IMR-90 (cell line): Measurements from ENCODE around the gene TMEM154.

Experiments used
- CEBPB ChIP-seq: IDR thresholded peaks from 2 replicates; pipeline ENCODE4 v1.6.1; 2012; ENCODE audit warnings: low read depth, low read length, improper control_type of control experiment
- CTCF ChIP-seq: conservative IDR thresholded peaks from 2 replicates; pipeline ENCODE4 v1.5.1; 2012; ENCODE audit warnings: mild to moderate bottlenecking, low read depth, low read length, improper control_type of control experiment
- MAFK ChIP-seq: IDR thresholded peaks from 2 replicates; pipeline ENCODE4 v1.6.1; 2012; ENCODE audit warnings: low read depth, low read length, improper control_type of control experiment
- POLR2A ChIP-seq: IDR thresholded peaks from 2 replicates; pipeline ENCODE4 v1.6.1; 2012; ENCODE audit warnings: mild to moderate bottlenecking, low read depth, low read length
- SMC3 ChIP-seq: fragments of 150-350 bp; IDR thresholded peaks from 2 replicates; pipeline ENCODE4 v1.6.1; 2016; ENCODE audit warnings: low read depth, mild to moderate bottlenecking, antibody characterized with exemption, low read length, moderate library complexity
- USF2 ChIP-seq: fragments of 150-350 bp; IDR thresholded peaks from 2 replicates; pipeline ENCODE4 v1.6.1; 2017; ENCODE audit warnings: mild to moderate bottlenecking, antibody characterized with exemption, low read length, low read depth

DNA sequence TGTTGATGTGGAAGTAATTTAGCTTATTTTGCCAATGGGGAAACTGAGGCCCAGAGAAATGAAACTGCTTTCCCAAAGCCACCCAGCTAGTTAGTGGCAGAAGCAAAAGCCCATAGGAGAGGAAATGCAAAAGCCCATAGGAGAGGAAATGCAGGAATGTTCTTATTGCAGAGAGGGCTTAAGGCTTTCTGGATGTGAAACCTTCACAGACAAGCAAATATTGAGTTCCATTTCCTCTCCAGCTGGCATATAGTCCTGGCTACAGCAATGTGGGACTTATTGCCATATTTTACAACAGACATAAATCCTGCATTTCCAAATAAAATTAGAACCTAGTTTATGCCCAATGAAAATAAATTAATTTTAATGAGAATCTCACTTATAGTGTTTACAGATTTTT, 69.7 kb downstream of the TMEM154 start:
- TF ChIP-seq CTCF (no peak), MAFK (no peak), POLR2A (no peak), CEBPB (no peak), SMC3 (no peak), USF2 (no peak)
